Astrocyte of the spinal cord (primary cell): ENCODE measurements around the gene PLLP.

Source experiments
- DNase-seq: peaks from one replicate; pipeline ENCODE4 v3.0.0; 2011; ENCODE audit warnings: low read depth, low spot score
- H3K4me3 ChIP-seq: 2 replicates; pipeline ENCODE4 v1.5.1; 2011; ENCODE audit warnings: low read depth, mild to moderate bottlenecking, low read length, moderate library complexity
- CTCF ChIP-seq: IDR thresholded peaks from 2 replicates; pipeline ENCODE4 v1.5.1; 2012; ENCODE audit warnings: low read depth, mild to moderate bottlenecking, low read length, inconsistent platforms
- in situ Hi-C: cut with HindIII; loops from 2 replicates; pipeline ENCODE4 v1.10.0; 2017; ENCODE audit warnings: low sequenced_read_pairs

Gene PLLP

GRCh38 chr16:57229079-57229478, 55.4 kb downstream of the PLLP start:
- in situ Hi-C loops: no loop called here
- H3K4me3 ChIP-seq: no peak overlapping the region
- no peak for TF ChIP-seq CTCF
- DNase-seq: no peak

GRCh38 chr16:57226701-57227621, 57.5 kb downstream of the PLLP start:
- in situ Hi-C loops: no loop called here
- no peak for TF ChIP-seq CTCF
- DNase-seq: no peak
- no peak overlapping the region for H3K4me3 ChIP-seq

- H3K4me3 ChIP-seq: no peak overlapping the region
- in situ Hi-C loops: no loop called here
- no peak for DNase-seq
- no peak for TF ChIP-seq CTCF
Measured at GRCh38 chr16:57225978-57226377, 58.5 kb downstream of the PLLP start.

- DNase-seq: no peak
- in situ Hi-C loops: no loop called here
- no peak for TF ChIP-seq CTCF
- H3K4me3 ChIP-seq: no peak overlapping the region
Measured at GRCh38 chr16:57224651-57225335, 59.7 kb downstream of the PLLP start.

- in situ Hi-C loops: no loop called here
- TF ChIP-seq CTCF: no peak
- no peak for DNase-seq
- no peak overlapping the region for H3K4me3 ChIP-seq
Measured at GRCh38 chr16:57223057-57223456, 61.4 kb downstream of the PLLP start.

GRCh38 chr16:57216968-57217367, 67.5 kb downstream of the PLLP start:
- in situ Hi-C loops: no loop called here
- H3K4me3 ChIP-seq: no peak overlapping the region
- no peak for TF ChIP-seq CTCF
- DNase-seq: no peak
